ENCODE measurements around the gene PYGO2.

GRCh38 chr1:154969246-154969645, 7.7 kb upstream of the PYGO2 start:
- TF ChIP-seq POLR2AphosphoS5 (IDR thresholded peaks at IDR 0.05; ENCODE audit: low read depth, low read length) (no peak), POLR2A (IDR thresholded peaks at IDR 0.05; ENCODE audit: low read depth, low read length) (no peak), TAF1 (IDR thresholded peaks at IDR 0.05; ENCODE audit: borderline replicate concordance, low read depth, low read length) (no peak)
